Measurements from ENCODE around the gene SCFD2. TPM values are rescaled to one million over a fixed set of nuclear protein-coding genes. Genes with fewer than 3 reads are reported as not detected.
"Not testable (repeated sequence)": the region's sequence is repeated elsewhere in the genome, so short reads cannot be mapped to it uniquely, and the experiment has no call there.

SCFD2 gene
- polyA plus RNA-seq, 4 donors = 12.0 to 15.5 (median 14.1) TPM

- DNase-seq (ENCODE audit: low read depth in 4 of 4, low spot score in 2 of 4) = no peak
Observed at GRCh38 chr4:52998413-52998812, 367.4 kb downstream of the SCFD2 start.

GRCh38 chr4:52997132-52997416 is 368.8 kb downstream of the SCFD2 start:
- DNase-seq (ENCODE audit: low read depth in 4 of 4, low spot score in 2 of 4) = no peak

- peak in 1 of 4 donors; percentile 50 for DNase-seq (ENCODE audit: low read depth in 4 of 4, low spot score in 2 of 4)
Observed at GRCh38 chr4:52996261-52997131, 369.4 kb downstream of the SCFD2 start.

- DNase-seq (ENCODE audit: low read depth in 4 of 4, low spot score in 2 of 4) = no peak
Observed at GRCh38 chr4:52995360-52996030, 370.4 kb downstream of the SCFD2 start.

GRCh38 chr4:52994567-52994966 is 371.3 kb downstream of the SCFD2 start:
- no peak for DNase-seq (ENCODE audit: low read depth in 4 of 4, low spot score in 2 of 4)

GRCh38 chr4:52993771-52994170 is 372.1 kb downstream of the SCFD2 start:
- no peak for DNase-seq (ENCODE audit: low read depth in 4 of 4, low spot score in 2 of 4)

GRCh38 chr4:52992551-52992950 is 373.3 kb downstream of the SCFD2 start:
- DNase-seq (ENCODE audit: low read depth in 4 of 4, low spot score in 2 of 4) = not testable (repeated sequence)

GRCh38 chr4:52991472-52991871 is 374.4 kb downstream of the SCFD2 start:
- DNase-seq (ENCODE audit: low read depth in 4 of 4, low spot score in 2 of 4) = no peak

- DNase-seq (ENCODE audit: low read depth in 4 of 4, low spot score in 2 of 4) = no peak
Observed at GRCh38 chr4:52990706-52991105, 375.2 kb downstream of the SCFD2 start.

GRCh38 chr4:52989865-52990264 is 376.0 kb downstream of the SCFD2 start:
- no peak for DNase-seq (ENCODE audit: low read depth in 4 of 4, low spot score in 2 of 4)

- no peak for DNase-seq (ENCODE audit: low read depth in 4 of 4, low spot score in 2 of 4)
Observed at GRCh38 chr4:52987392-52988056, 378.3 kb downstream of the SCFD2 start.

GRCh38 chr4:52984462-52984881 is 381.4 kb downstream of the SCFD2 start:
- DNase-seq (ENCODE audit: low read depth in 4 of 4, low spot score in 2 of 4) = no peak

GRCh38 chr4:52983563-52984303 is 382.1 kb downstream of the SCFD2 start:
- DNase-seq (ENCODE audit: low read depth in 4 of 4, low spot score in 2 of 4) = no peak

- DNase-seq (ENCODE audit: low read depth in 4 of 4, low spot score in 2 of 4) = no peak
Observed at GRCh38 chr4:52982946-52983340, 382.9 kb downstream of the SCFD2 start.

GRCh38 chr4:52982255-52982945 is 383.5 kb downstream of the SCFD2 start:
- DNase-seq (ENCODE audit: low read depth in 4 of 4, low spot score in 2 of 4) = no peak

- DNase-seq (ENCODE audit: low read depth in 4 of 4, low spot score in 2 of 4) = no peak
Observed at GRCh38 chr4:52979821-52980590, 385.9 kb downstream of the SCFD2 start.

- no peak for DNase-seq (ENCODE audit: low read depth in 4 of 4, low spot score in 2 of 4)
Observed at GRCh38 chr4:52979020-52979419, 386.8 kb downstream of the SCFD2 start.

- no peak for DNase-seq (ENCODE audit: low read depth in 4 of 4, low spot score in 2 of 4)
Observed at GRCh38 chr4:52977252-52977651, 388.6 kb downstream of the SCFD2 start.

GRCh38 chr4:52976523-52977230 is 389.2 kb downstream of the SCFD2 start:
- no peak for DNase-seq (ENCODE audit: low read depth in 4 of 4, low spot score in 2 of 4)

All from left renal cortex interstitium (tissue), 4 donors.